SH-SY5Y (cell line): ENCODE results near the gene ASB4.

Experiments
- GATA2 ChIP-seq: IDR thresholded peaks from 2 replicates; pipeline ENCODE4 v1.6.1; 2011; ENCODE audit warnings: mild to moderate bottlenecking, low read depth, low read length
- GATA3 ChIP-seq: IDR thresholded peaks from 2 replicates; pipeline ENCODE4 v1.6.1; 2011; ENCODE audit warnings: low read depth, mild to moderate bottlenecking, low read length, moderate library complexity

ASB4 gene

DNA sequence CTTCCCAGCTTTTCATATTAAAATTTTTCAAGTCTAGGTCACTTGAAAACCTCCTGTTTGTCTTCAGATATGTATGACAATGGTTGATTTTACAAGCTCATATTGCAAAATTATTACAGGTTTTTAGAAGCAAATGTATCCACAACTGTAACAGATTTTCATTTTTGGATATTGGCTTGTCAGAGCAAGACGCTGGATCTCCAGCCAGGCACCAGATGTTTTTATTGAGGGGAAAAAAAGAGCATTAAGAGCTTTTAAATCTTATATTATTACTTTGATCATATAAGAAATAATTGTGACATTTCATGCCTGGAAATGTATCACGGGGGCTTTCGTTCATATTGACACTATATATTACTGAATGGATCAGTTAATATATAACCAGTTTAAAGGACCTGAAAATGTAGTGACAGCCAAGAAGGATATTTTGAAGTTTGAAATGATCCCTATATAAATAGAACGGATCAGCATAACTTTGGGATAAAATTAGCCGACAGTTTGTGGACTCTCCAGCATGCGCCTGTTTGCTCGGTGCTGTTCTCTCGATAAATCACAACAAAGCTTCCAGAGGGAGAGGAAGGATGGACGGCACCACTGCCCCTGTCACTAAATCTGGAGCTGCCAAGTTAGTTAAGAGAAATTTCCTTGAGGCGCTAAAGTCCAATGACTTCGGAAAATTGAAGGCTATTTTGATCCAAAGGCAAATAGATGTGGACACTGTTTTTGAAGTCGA lies at the start of gene ASB4:
Gene ASB4 (plus strand): TSS at position 553 of the 733 bp plus-strand sequence. CDS start 29 bp downstream, at position 582.
- no peak for TF ChIP-seq GATA2
- no peak for TF ChIP-seq GATA3

- TF ChIP-seq GATA2 = no peak
- no peak for TF ChIP-seq GATA3
Observed at GRCh38 chr7:95436407-95436806, 49.3 kb upstream of the ASB4 start.

DNA sequence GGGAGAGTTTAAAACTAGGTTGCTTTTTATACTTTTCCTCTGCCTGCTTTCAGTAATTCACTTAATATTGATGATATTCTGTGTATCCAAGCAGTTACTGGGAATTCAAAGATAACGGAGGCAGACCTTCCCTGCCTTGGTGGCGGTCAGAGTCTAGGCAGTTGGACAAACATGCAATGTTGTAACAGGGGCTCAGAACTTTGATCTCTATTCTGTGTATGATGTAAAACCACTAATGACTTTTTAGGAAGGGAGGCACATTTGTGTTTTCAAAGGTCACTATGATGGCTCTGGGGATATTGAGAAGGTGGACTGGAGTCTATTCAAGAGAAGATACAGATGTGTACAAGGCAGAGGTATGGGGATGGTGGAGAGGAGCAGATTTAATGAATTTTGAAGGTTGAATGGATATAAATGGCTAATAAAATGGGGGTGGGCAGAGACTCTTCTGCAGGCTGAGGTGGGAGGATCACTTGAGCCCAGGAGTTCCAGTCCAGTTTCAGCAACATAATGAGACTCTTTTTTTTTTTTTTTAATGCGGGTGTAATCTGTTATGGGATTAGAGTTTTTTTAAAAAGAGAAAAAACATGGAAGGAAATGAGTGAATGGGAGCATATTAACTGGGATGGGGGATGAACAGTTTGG lies 45.2 kb upstream of the ASB4 start:
- TF ChIP-seq GATA3 (no peak), GATA2 (no peak)

DNA sequence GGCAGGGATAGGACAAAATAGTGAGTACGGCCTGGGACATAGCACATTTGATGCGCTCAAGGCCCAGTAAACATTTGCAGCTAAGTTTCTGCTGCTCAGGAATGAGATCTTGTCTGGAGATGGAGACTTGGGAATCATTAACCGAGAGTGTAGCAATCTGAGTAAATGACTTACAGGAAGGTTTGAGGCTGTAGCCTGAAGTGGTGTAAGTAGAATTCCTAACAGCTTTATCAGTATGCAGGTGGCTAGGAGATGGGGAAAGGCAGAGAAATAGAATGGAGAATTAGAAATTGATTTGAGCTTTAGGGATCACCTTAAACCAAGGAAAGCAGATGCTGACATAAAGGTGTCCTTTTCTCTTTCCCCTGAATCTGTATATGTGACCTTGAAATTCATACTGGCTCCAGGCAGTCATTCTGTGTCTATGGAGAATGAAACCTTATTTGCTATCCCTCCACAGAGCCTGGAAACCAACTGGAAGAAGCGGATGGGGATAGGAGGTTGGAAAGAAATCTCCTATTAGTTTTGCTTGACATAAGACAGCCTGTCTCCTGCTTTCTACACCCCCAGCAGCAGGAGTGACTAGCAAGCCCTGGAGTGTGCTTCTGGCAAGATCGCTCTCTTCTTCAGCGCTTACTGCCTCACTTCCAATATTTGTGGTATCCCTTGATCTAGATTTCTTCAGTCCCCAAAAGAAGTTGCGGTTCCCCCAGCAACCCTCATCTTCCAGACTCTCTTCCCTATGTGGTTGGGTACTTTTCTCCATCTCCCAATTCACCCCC lies 44.5 kb upstream of the ASB4 start:
- TF ChIP-seq GATA3 (no peak), GATA2 (no peak)

GRCh38 chr7:95444796-95445195 lies 40.9 kb upstream of the ASB4 start:
- TF ChIP-seq GATA2 (no peak), GATA3 (no peak)

DNA sequence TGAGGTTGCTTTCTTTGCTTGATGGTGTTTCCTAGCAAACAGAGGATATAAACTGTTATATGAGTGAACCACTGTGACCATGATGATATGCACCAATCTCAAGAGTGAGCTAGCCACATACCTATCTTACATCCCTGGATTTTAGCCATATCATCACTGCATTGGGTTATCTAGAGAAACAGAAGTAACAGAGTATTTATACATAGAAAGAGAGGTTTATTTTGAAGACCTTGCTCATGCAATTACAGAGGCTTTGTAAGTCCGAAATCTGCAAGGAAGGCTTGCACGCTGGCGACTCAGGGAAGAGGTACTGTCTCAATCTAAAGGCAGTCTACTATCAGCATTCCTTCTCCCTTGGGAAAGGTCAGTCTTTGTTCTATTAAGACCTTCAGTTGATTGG lies 39.1 kb upstream of the ASB4 start:
- TF ChIP-seq GATA2 = no peak
- no peak for TF ChIP-seq GATA3

DNA sequence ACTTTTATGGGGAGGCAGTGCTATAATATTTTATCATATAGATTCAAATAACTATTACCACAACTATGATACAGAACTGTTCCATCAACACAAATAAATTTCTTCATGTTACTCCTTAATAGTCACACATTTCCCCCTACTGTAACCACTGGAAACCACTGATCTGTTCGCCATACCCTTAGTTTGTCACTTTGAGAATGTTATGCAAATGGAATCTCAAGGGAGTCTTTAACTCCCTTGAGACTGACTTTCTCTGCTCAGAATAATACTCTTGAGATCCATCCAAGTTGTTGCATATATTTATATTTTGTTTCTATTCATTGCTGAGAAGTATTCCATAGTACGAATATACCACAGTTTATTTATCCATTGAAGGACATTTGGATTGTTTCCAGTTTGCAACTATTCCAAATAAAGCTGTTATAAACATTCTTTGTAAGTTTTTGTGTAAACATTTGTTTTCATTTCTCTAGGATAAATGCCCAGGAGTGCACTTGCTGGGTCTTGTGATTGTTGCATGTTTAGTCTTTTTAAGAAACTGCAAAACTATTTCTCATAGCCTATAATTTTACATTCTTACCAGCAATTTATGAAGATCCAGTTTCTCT lies 31.2 kb upstream of the ASB4 start:
- TF ChIP-seq GATA3 = no peak
- TF ChIP-seq GATA2 = no peak

- no peak for TF ChIP-seq GATA3
- TF ChIP-seq GATA2 = no peak
Observed at GRCh38 chr7:95457947-95458346, 27.8 kb upstream of the ASB4 start.

GRCh38 chr7:95467912-95468607 lies 17.7 kb upstream of the ASB4 start:
- no peak for TF ChIP-seq GATA3
- no peak for TF ChIP-seq GATA2

DNA sequence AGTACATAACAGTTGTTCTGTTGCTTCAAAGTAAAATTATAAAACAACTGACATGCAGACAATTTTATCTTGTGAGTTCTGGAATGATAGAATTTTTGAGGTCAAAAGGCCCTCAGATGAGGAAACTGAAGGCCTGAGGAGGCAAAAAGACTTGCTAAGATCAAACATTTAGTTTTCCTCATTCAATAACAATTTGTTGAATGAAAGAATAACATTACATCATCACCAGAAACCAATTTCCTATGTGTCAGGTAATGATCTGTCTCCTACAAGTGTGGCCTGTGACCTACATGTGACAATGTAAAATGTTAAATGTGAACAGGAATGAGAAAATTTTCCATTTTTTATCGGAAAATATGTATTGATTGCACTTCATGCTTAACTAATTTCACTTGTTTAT lies 16.6 kb upstream of the ASB4 start:
- TF ChIP-seq GATA3 = no peak
- TF ChIP-seq GATA2 = no peak

DNA sequence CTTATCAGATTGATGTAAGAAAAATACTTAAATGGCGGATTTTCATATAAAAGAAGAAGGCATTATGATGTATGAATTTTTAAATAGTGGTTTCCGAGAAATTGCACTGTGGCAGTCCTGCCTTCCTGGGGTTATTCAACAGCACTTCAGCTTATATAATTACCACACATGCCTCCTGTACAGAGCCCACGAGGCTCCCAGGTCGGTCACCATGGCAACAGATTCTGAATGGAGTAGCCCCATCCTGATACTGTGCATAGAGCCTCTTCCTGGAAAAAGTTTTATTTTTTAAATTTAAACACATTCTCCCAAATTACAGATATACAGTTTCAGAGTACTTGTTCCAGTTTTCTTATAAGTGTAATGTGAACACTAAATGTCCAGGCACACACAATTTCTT lies 15.9 kb upstream of the ASB4 start:
- TF ChIP-seq GATA2 (no peak), GATA3 (no peak)

- TF ChIP-seq GATA3 (no peak), GATA2 (no peak)
Observed at GRCh38 chr7:95470452-95470851, 15.3 kb upstream of the ASB4 start.

GRCh38 chr7:95471071-95471470 lies 14.7 kb upstream of the ASB4 start:
- no peak for TF ChIP-seq GATA3
- no peak for TF ChIP-seq GATA2
